Measurements from ENCODE around the gene BCAS3.
"Not testable (repeated sequence)": the region's sequence is repeated elsewhere in the genome, so short reads cannot be mapped to it uniquely, and the experiment has no call there.

BCAS3 gene

GRCh38 chr17:61429831-61430230 lies 752.2 kb downstream of the BCAS3 start:
- not testable (repeated sequence) for H3K27ac Mint-ChIP-seq (ENCODE audit: low read depth); H3K36me3 Mint-ChIP-seq (ENCODE audit: insufficient read depth); ATAC-seq (replicated peaks; ENCODE audit: extremely low read depth, poor library complexity, severe bottlenecking); DNase-seq (ENCODE audit: low spot score in 2 of 2); H3K4me3 Mint-ChIP-seq; H3K9me3 Mint-ChIP-seq; H3K4me1 Mint-ChIP-seq
- peaks cover 23% of the 10 kb centered on the region for H3K27me3 Mint-ChIP-seq

GRCh38 chr17:61431594-61432311 lies 754.1 kb downstream of the BCAS3 start:
- no peak for ATAC-seq (replicated peaks; ENCODE audit: extremely low read depth, poor library complexity, severe bottlenecking)
- no peaks in the 10 kb centered on the region for H3K4me1 Mint-ChIP-seq

GRCh38 chr17:61436273-61436672 lies 758.6 kb downstream of the BCAS3 start:
- Mint-ChIP-seq H3K27ac (ENCODE audit: low read depth) (no peak overlapping the region), H3K27me3 (peaks cover 63% of the 10 kb centered on the region), H3K36me3 (ENCODE audit: insufficient read depth) (no peaks in the 10 kb centered on the region), H3K4me1 (no peaks in the 10 kb centered on the region), H3K9me3 (peaks cover 14% of the 10 kb centered on the region), H3K4me3 (no peak overlapping the region)
- DNase-seq (ENCODE audit: low spot score in 2 of 2) = no peak
- ATAC-seq (replicated peaks; ENCODE audit: extremely low read depth, poor library complexity, severe bottlenecking) = no peak

More at GRCh38 chr17:61431594-61432311, 754.1 kb downstream of the BCAS3 start:
- Mint-ChIP-seq H3K4me3 (no peak overlapping the region), H3K9me3 (peaks cover under 1% of the 10 kb centered on the region), H3K27me3 (peaks cover 25% of the 10 kb centered on the region), H3K36me3 (ENCODE audit: insufficient read depth) (peaks cover 2% of the 10 kb centered on the region), H3K27ac (ENCODE audit: low read depth) (no peak overlapping the region)
- DNase-seq (ENCODE audit: low spot score in 2 of 2) = no peak

- peaks cover 69% of the 10 kb centered on the region for H3K27me3 Mint-ChIP-seq
- DNase-seq (ENCODE audit: low spot score in 2 of 2) (no peak), ATAC-seq (replicated peaks; ENCODE audit: extremely low read depth, poor library complexity, severe bottlenecking) (no peak)
- no peaks in the 10 kb centered on the region for H3K36me3 Mint-ChIP-seq (ENCODE audit: insufficient read depth)
- H3K4me1 Mint-ChIP-seq = no peaks in the 10 kb centered on the region
- H3K27ac Mint-ChIP-seq (ENCODE audit: low read depth) = no peak overlapping the region
- no peak overlapping the region for H3K4me3 Mint-ChIP-seq
- peaks cover 14% of the 10 kb centered on the region for H3K9me3 Mint-ChIP-seq
Observed at GRCh38 chr17:61436995-61437704, 759.5 kb downstream of the BCAS3 start.

- H3K4me1 Mint-ChIP-seq = no peaks in the 10 kb centered on the region
- no peak for DNase-seq (ENCODE audit: low spot score in 2 of 2)
- ATAC-seq (replicated peaks; ENCODE audit: extremely low read depth, poor library complexity, severe bottlenecking) = no peak
- peaks cover 67% of the 10 kb centered on the region for H3K27me3 Mint-ChIP-seq
- H3K4me3 Mint-ChIP-seq = no peak overlapping the region
- peaks cover 14% of the 10 kb centered on the region for H3K9me3 Mint-ChIP-seq
- H3K36me3 Mint-ChIP-seq (ENCODE audit: insufficient read depth) = no peaks in the 10 kb centered on the region
- no peak overlapping the region for H3K27ac Mint-ChIP-seq (ENCODE audit: low read depth)
Observed at GRCh38 chr17:61440697-61441096, 763.0 kb downstream of the BCAS3 start.

GRCh38 chr17:61441507-61441906 lies 763.9 kb downstream of the BCAS3 start:
- not testable (repeated sequence) for H3K4me3 Mint-ChIP-seq

GRCh38 chr17:61442136-61442775 lies 764.6 kb downstream of the BCAS3 start:
- Mint-ChIP-seq H3K9me3 (peaks cover 9% of the 10 kb centered on the region), H3K27me3 (peaks cover 59% of the 10 kb centered on the region), H3K27ac (ENCODE audit: low read depth) (no peak overlapping the region), H3K4me1 (no peaks in the 10 kb centered on the region), H3K4me3 (no peak overlapping the region), H3K36me3 (ENCODE audit: insufficient read depth) (no peaks in the 10 kb centered on the region)
- DNase-seq (ENCODE audit: low spot score in 2 of 2) (no peak), ATAC-seq (replicated peaks; ENCODE audit: extremely low read depth, poor library complexity, severe bottlenecking) (no peak)

More at GRCh38 chr17:61441507-61441906, 763.9 kb downstream of the BCAS3 start:
- DNase-seq (ENCODE audit: low spot score in 2 of 2); H3K27ac Mint-ChIP-seq (ENCODE audit: low read depth); H3K36me3 Mint-ChIP-seq (ENCODE audit: insufficient read depth); H3K4me1 Mint-ChIP-seq; ATAC-seq (replicated peaks; ENCODE audit: extremely low read depth, poor library complexity, severe bottlenecking): not testable (repeated sequence)
- Mint-ChIP-seq H3K27me3 (peaks cover 67% of the 10 kb centered on the region), H3K9me3 (peaks cover 14% of the 10 kb centered on the region)

All from central memory CD8-positive, alpha-beta T cell (primary cell).